Activated CD4-positive, alpha-beta memory T cell treated with anti-CD3 and anti-CD28 coated beads, Interleukin-2, amount 10 ng/mL, durations not matched to agents 7 days and 5 days (primary cell): ENCODE results near the gene DNAJC27. TPM values are rescaled to one million over a fixed set of nuclear protein-coding genes. Genes with fewer than 3 reads are reported as not detected.

Source experiments
- CTCF ChIA-PET: fragments of 350-600 bp; sonication (Branson Sonifier 250); formaldehyde crosslinking; loops from one replicate; lab custom pipeline; 2021; ENCODE audit warnings: antibody characterized with exemption, inconsistent platforms; lab: Charles Lee
- POLR2A ChIA-PET: fragments of 350-600 bp; sonication (Branson Sonifier 250); formaldehyde crosslinking; loops from one replicate; lab custom pipeline; 2021; ENCODE audit warnings: antibody characterized with exemption; lab: Charles Lee
- DNase-seq: peaks from one replicate; pipeline ENCODE4 v3.0.0-alpha.2; 2020
- H3K27ac Mint-ChIP-seq: one replicate; pipeline ENCODE4 v1.8.0; 2021; ENCODE audit warnings: mild to moderate bottlenecking, mixed read lengths
- H3K27me3 Mint-ChIP-seq: one replicate; pipeline ENCODE4 v1.8.0; 2021; ENCODE audit warnings: mixed read lengths
- H3K36me3 Mint-ChIP-seq: one replicate; pipeline ENCODE4 v1.8.0; 2021; ENCODE audit warnings: low read depth, mixed read lengths
- H3K4me1 Mint-ChIP-seq: one replicate; pipeline ENCODE4 v1.8.0; 2021; ENCODE audit warnings: mixed read lengths
- H3K4me3 Mint-ChIP-seq: one replicate; pipeline ENCODE4 v1.8.0; 2021; ENCODE audit warnings: mild to moderate bottlenecking, mixed read lengths
- H3K9me3 Mint-ChIP-seq: one replicate; pipeline ENCODE4 v1.8.0; 2021; ENCODE audit warnings: mixed read lengths
- total RNA-seq, 2 experiments: library from RNA; stranded (reverse); gene quantifications; one replicate each; pipeline ENCODE4 v1.2.3, GENCODE V29; 2021

The DNAJC27 gene
- total RNA-seq, 2 experiments from 2014 or later: 7.6 to 8.1 TPM

DNA sequence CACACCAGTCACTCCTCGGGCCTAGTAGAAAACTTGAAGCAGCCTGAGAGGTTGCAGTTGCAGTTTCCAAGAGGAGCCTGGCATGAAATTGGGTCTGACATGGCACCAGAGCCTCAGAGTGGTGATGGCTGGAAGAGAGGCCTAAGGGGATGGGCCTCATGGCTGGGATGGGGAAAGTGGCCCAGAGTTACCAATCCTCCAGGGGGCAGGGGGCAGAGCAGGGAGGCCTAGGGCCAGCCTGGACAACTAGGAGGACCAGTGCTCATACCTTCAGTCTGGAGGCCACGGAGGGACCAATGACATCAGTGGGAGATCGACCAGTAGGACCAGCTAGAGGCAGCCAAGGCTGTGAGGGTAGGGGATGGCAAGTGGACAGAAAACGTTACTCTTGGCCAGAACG, 36.6 kb downstream of the DNAJC27 start:
- H3K4me3 Mint-ChIP-seq: no peak overlapping the region
- POLR2A ChIA-PET: no interaction called here
- no peak for DNase-seq
- H3K27ac Mint-ChIP-seq: no peak overlapping the region
- no peaks in the 10 kb centered on the region for H3K9me3 Mint-ChIP-seq
- H3K36me3 Mint-ChIP-seq: no peaks in the 10 kb centered on the region
- H3K4me1 Mint-ChIP-seq: peaks cover 6% of the 10 kb centered on the region
- peaks cover 3% of the 10 kb centered on the region for H3K27me3 Mint-ChIP-seq
- CTCF ChIA-PET: no interaction called here

DNA sequence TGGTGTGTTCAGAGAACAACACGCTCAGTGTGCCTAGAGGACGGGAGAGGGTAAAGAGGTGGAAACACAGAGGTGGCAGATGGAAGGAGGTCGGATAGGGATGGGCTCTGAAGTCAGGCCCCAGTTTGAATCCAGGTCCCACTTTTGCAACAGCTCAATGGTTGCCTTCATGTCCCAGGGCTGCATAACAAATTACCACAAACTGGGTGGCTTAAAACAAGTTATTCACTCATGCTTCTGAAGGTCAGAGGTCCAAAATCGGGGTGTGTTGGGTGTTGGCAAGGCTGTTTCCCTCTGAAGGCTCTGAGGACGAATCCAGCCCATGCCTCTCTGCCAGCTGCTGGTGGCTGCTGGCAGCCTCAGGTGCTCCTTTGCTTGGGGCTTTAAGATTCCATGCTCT, 39.0 kb downstream of the DNAJC27 start:
- Mint-ChIP-seq H3K4me3 (no peak overlapping the region), H3K36me3 (no peaks in the 10 kb centered on the region), H3K27ac (no peak overlapping the region), H3K4me1 (peaks cover 6% of the 10 kb centered on the region), H3K9me3 (no peaks in the 10 kb centered on the region), H3K27me3 (peaks cover 3% of the 10 kb centered on the region)
- POLR2A ChIA-PET: no interaction called here
- CTCF ChIA-PET: no interaction called here
- no peak for DNase-seq

DNA sequence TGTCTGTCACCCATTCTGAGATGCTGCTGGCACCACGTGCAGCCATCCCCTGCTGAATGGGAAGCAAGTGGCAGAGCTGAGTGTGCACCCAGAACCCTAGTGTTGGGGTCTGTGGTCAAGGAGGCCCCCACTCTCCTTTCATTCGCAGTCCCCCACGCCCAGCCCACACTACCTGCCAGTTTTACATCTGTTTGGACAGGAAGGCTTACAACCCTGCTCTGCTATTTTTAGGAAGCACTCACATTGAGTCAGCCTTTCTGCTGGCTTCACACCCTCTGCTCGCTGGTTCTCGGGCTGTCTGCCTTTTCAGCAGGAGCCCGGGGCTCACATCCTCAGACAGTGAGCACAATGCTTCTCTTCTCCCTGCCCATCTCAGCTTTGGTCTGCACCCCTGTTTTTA, 41.0 kb downstream of the DNAJC27 start:
- POLR2A ChIA-PET: interaction anchor here (0.7 kb wide), 1 partner anchor 11 kb away, joined by 4 read pairs; the partner anchor contains the start of gene ADCY3
- peaks cover 3% of the 10 kb centered on the region for H3K27me3 Mint-ChIP-seq

DNA sequence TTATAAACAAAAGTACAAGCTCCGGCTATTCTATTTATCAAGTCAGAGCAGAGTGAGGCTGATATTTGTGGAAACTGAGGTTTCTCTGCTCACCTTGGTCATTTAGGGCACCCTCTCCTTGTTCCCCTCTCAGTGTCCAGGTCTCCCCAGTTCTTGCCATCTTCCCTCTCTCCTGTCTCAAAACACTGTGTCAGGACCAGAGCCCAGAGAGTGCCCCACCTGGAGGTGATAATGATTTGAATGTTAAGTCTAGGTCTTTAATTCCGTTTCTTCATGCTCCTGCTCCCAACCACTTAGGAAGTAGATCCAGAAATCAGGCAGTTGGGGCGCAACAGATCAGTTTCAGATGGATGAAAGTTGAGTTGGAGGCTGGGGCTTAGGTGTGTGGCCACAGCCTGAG, 42.5 kb downstream of the DNAJC27 start:
- no peak overlapping the region for H3K4me3 Mint-ChIP-seq
- H3K9me3 Mint-ChIP-seq: no peaks in the 10 kb centered on the region
- peaks cover 3% of the 10 kb centered on the region for H3K27me3 Mint-ChIP-seq
- no peak for DNase-seq
- no peaks in the 10 kb centered on the region for H3K36me3 Mint-ChIP-seq
- peaks cover 6% of the 10 kb centered on the region for H3K4me1 Mint-ChIP-seq
- no peak overlapping the region for H3K27ac Mint-ChIP-seq
- CTCF ChIA-PET: no interaction called here
- POLR2A ChIA-PET: no interaction called here

More for the DNA sequence above, 41.0 kb downstream of the DNAJC27 start:
- Mint-ChIP-seq H3K27ac (peak overlapping the region; percentile 47), H3K4me1 (peaks cover 6% of the 10 kb centered on the region), H3K36me3 (no peaks in the 10 kb centered on the region), H3K4me3 (no peak overlapping the region), H3K9me3 (no peaks in the 10 kb centered on the region)
- CTCF ChIA-PET: interaction anchor here (0.7 to 1.0 kb wide), 2 partner anchors 45 to 316 kb away, joined by 4 to 6 read pairs; no protein-coding TSS in a partner anchor
- no peak for DNase-seq

DNA sequence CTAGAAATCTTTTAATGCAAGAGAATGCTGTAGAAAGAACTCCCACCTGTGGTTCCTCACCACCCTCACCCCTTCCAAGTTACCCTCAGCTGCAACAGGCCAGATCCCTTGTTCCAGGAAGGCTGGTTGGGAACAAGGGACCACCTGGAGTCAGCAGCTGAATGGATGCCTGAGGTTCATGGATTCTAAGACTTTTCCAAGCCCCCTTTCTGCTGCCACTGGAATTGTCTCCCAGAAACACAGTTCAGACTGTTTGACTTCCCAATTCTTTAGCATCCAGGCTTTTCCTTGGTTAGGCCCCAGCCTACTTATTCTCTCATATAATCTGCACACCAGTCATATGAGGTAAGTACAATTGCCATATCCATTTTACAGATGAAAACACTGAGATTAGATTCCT, 43.7 kb downstream of the DNAJC27 start:
- Mint-ChIP-seq H3K4me1 (peaks cover 6% of the 10 kb centered on the region), H3K4me3 (no peak overlapping the region), H3K36me3 (no peaks in the 10 kb centered on the region), H3K27ac (no peak overlapping the region), H3K9me3 (no peaks in the 10 kb centered on the region), H3K27me3 (peaks cover 2% of the 10 kb centered on the region)
- CTCF ChIA-PET: interaction anchor here (0.8 kb wide), 1 partner anchor 12 kb away, joined by 3 read pairs; no protein-coding TSS in a partner anchor
- DNase-seq: no peak
- POLR2A ChIA-PET: no interaction called here

DNA sequence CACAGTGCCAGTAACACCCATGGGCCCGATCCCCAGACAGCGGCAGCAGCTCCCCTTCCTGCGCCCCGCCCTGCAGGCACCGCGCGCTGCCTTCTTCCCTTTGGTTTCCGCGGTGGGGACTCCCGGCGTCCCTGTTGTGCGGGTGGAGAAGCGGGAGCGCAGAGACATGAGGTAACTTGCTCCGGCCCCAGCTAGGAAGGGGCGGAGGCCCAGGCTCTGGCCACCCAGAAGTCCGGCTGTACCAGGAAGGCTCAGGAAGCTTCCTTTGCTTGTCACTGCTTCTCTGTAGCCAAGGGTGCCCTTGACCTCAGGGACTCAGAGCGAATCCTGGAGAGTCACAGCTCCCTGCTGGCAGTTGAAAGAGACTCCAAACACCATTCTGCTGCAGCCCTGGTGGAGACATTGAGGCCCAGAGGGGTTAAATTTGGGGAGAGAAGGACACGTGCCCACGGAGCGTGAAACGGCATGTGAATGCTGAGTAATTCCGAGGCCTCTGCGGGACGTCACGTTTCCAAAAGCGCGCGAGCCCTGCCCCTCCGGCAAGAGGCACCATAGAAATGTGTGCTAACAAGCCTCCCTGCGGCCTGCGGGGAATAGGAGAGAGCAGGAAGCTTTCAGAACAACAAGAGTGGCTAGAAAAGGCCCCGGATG, 45.0 kb downstream of the DNAJC27 start:
- H3K9me3 Mint-ChIP-seq: no peaks in the 10 kb centered on the region
- POLR2A ChIA-PET: interaction anchor here (1.3 to 1.5 kb wide), 2 partner anchors 44 to 134 kb away, joined by 7 to 8 read pairs; partner anchors contain the start of genes CENPO and PTRHD1
- H3K4me3 Mint-ChIP-seq: peak overlapping the region; percentile 51
- peak overlapping the region; percentile 27 for H3K27ac Mint-ChIP-seq
- no peaks in the 10 kb centered on the region for H3K27me3 Mint-ChIP-seq
- CTCF ChIA-PET: interaction anchor here (1.5 kb wide), 1 partner anchor 49 kb away, joined by 5 read pairs; no protein-coding TSS in a partner anchor
- H3K36me3 Mint-ChIP-seq: no peaks in the 10 kb centered on the region
- peaks cover 6% of the 10 kb centered on the region for H3K4me1 Mint-ChIP-seq
- DNase-seq: peak; percentile 62

DNA sequence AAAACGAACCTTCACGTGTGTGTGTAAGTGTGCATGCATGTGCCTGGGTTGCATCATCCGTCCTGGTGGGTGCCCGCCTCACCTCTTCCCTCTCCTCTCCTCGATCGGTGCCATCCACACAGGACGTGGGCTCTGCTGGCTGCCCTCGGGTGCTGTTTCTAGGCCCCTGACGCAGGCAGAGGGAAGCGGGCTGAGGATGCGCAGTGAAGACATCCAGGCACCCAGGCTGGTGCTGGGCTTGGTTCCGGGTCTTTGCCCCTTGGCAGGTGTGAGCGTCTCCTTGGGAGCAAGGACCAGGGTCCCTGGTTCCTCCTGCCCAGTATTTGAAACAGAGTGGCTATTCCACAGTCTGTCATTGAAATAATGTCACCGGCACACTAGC, 45.5 kb downstream of the DNAJC27 start:
- no peaks in the 10 kb centered on the region for H3K27me3 Mint-ChIP-seq
- no peak for DNase-seq
- peaks cover 6% of the 10 kb centered on the region for H3K4me1 Mint-ChIP-seq
- CTCF ChIA-PET: interaction anchor here (1.5 kb wide), 1 partner anchor 49 kb away, joined by 5 read pairs; no protein-coding TSS in a partner anchor
- H3K36me3 Mint-ChIP-seq: no peaks in the 10 kb centered on the region
- no peaks in the 10 kb centered on the region for H3K9me3 Mint-ChIP-seq
- no peak overlapping the region for H3K27ac Mint-ChIP-seq
- POLR2A ChIA-PET: interaction anchor here (1.3 to 1.5 kb wide), 2 partner anchors 45 to 133 kb away, joined by 7 to 8 read pairs; partner anchors contain the start of genes CENPO and PTRHD1
- H3K4me3 Mint-ChIP-seq: peak overlapping the region; percentile 51

DNA sequence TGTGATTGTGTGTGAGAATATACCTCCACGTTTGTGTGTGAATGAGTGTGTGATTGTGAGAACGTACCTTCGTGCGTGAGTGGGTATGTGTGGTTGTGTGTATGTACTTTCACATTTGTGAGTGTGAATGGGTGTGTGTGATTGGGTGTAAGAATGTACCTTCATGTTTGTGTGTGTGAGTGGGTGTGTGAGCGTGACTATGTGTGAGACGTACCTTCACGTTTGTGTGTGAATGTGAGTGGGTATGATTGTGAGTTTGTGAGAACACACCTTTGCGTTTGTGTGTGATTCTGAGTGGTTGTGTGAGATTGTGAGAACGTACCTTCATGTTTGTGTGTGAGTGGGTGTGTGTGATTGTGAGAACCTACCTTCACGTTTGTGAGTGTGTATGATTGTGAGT, 45.9 kb downstream of the DNAJC27 start:
- Mint-ChIP-seq H3K4me3 (no peak overlapping the region), H3K36me3 (no peaks in the 10 kb centered on the region), H3K27ac (no peak overlapping the region), H3K4me1 (peaks cover 7% of the 10 kb centered on the region), H3K9me3 (no peaks in the 10 kb centered on the region), H3K27me3 (no peaks in the 10 kb centered on the region)
- POLR2A ChIA-PET: interaction anchor here (1.3 kb wide), 1 partner anchor 45 kb away, joined by 7 read pairs; no protein-coding TSS in a partner anchor
- CTCF ChIA-PET: no interaction called here
- DNase-seq: no peak

DNA sequence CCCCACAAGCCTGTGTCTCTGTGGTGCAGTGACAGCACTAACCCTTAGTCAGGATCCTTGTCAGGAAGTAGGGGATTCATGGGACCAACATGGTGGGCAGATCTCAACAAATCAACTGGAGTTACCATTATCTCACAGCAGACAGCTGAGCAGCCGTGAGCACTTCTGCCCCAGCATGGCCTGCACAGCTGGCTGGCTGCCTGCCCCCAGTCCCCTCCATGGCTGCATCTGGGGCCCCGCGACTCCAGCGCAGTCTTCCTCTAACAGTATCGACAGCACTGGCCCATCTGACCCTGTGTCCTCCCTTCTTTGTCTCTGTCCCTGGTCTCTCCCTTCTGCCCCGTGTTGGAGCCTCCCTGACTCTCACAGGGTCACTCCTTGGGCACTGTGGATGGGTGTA, 47.0 kb downstream of the DNAJC27 start:
- Mint-ChIP-seq H3K27ac (no peak overlapping the region), H3K36me3 (no peaks in the 10 kb centered on the region), H3K27me3 (no peaks in the 10 kb centered on the region), H3K4me3 (no peak overlapping the region), H3K4me1 (peaks cover 7% of the 10 kb centered on the region), H3K9me3 (no peaks in the 10 kb centered on the region)
- ChIA-PET CTCF (no interaction called here), POLR2A (interaction anchor here (1.1 kb wide), 1 partner anchor 46 kb away, joined by 3 read pairs; no protein-coding TSS in a partner anchor)
- no peak for DNase-seq

DNA sequence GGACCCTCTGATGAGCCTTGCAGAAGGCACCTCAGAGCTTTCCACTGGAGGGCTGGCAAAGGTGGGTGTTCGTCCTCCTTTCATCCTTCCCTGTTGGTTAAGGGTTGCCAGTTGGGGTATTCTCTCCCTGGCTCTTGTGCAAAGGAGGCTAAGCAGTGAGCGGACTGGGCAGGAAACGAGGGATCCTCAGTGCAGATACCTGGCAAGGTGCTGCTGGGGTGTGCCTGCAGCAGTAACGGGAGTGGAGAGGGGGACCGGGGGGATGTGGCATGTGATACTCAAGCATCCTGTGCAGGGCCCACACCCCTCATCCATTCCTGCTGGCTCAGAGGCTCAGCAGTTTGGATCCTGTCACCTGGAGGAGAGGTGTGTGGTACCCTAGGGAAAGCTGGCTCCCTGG, 47.5 kb downstream of the DNAJC27 start:
- CTCF ChIA-PET: no interaction called here
- H3K4me1 Mint-ChIP-seq: peaks cover 8% of the 10 kb centered on the region
- no peak overlapping the region for H3K27ac Mint-ChIP-seq
- no peak overlapping the region for H3K4me3 Mint-ChIP-seq
- POLR2A ChIA-PET: interaction anchor here (1.1 kb wide), 1 partner anchor 46 kb away, joined by 3 read pairs; no protein-coding TSS in a partner anchor
- no peaks in the 10 kb centered on the region for H3K36me3 Mint-ChIP-seq
- no peaks in the 10 kb centered on the region for H3K27me3 Mint-ChIP-seq
- H3K9me3 Mint-ChIP-seq: no peaks in the 10 kb centered on the region
- DNase-seq: no peak

DNA sequence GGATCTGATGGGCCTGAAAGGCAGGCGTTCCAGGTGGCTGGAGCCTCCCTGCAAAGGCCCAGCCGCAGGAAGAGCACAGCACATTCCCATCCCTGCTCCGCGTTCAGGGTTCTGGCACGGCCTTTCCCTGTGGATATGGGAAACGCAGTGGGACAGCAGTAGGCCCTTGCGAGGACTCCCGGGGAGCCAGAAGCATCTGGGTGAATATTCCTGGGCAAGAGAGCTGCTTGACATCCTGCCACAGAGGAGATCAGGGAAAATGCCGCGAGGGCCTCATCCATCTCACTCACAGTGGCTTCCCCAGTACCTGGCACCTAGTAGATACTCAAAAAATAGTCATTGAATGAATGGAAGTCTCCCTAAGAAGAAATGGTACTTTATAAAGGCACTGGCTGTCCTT, 48.6 kb downstream of the DNAJC27 start:
- no peak for DNase-seq

DNA sequence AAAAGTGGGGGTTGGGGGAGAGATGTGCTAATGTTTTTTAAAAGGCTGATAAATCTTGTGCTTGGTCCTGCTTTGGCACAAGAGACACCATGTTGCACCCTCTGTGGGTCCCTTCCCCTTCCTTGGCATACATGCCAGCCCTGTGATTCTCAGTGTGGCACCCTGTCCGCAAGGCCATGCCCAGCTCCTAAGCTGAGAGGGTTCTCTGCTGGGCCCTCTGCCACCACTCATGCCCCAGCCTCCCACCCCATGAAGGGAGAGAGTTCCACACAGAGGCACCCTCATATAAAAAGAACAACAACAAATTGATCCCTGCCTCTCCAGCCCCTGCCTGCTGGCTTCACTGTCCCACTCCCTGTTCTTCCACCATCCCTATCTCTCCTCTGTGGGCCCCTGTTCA, 49.2 kb downstream of the DNAJC27 start:
- ChIA-PET POLR2A (no interaction called here), CTCF (no interaction called here)
- Mint-ChIP-seq H3K36me3 (peaks cover 7% of the 10 kb centered on the region), H3K4me1 (peaks cover 25% of the 10 kb centered on the region), H3K4me3 (no peak overlapping the region), H3K27me3 (no peaks in the 10 kb centered on the region), H3K27ac (no peak overlapping the region), H3K9me3 (no peaks in the 10 kb centered on the region)
- no peak for DNase-seq

More for the DNA sequence above, 48.6 kb downstream of the DNAJC27 start:
- Mint-ChIP-seq H3K9me3 (no peaks in the 10 kb centered on the region), H3K27ac (no peak overlapping the region), H3K4me3 (no peak overlapping the region), H3K36me3 (peaks cover 2% of the 10 kb centered on the region), H3K4me1 (peaks cover 20% of the 10 kb centered on the region), H3K27me3 (no peaks in the 10 kb centered on the region)
- ChIA-PET CTCF (no interaction called here), POLR2A (no interaction called here)

DNA sequence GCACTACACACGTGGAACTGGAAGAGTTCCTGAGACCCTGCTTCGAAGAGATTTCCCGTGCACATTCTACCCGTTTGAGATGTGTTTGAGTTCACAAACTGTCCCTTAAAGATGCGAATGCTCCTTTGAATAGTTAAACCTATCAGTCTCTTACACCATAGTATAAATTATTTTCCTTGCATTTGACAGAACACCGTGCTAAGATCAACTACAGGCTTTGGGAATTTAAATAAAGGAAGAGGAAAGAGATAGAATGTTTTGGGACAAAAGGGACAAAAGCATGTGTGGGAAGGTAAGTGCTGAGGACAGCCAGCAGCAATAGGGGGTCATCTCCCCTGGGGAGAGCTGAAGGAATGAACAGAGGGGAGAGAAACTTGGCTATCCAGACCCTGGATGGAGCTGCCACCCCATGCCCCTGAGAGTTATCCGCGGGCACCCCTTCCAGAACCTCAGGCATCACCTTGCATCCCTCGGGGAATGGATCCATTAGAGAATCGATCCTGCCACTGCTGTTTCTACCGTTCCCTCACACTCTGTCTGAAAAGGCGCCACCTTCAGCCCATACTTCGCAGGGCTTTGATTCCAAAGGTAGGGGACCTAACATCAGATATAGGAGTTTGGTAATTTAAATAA, 50.8 kb downstream of the DNAJC27 start:
- H3K9me3 Mint-ChIP-seq: no peaks in the 10 kb centered on the region
- peak overlapping the region; percentile 67 for H3K4me3 Mint-ChIP-seq
- ChIA-PET POLR2A (interaction anchor here (1.1 to 4.0 kb wide), 3 partner anchors 10 to 128 kb away, joined by 4 to 15 read pairs (median 7); partner anchors contain the start of genes CENPO and PTRHD1), CTCF (no interaction called here)
- H3K4me1 Mint-ChIP-seq: peaks cover 37% of the 10 kb centered on the region
- H3K27me3 Mint-ChIP-seq: no peaks in the 10 kb centered on the region
- H3K27ac Mint-ChIP-seq: no peak overlapping the region
- H3K36me3 Mint-ChIP-seq: peaks cover 11% of the 10 kb centered on the region
- DNase-seq: peak; percentile 28
